Measurements from ENCODE around the gene SLC1A4. TPM values are rescaled to one million over a fixed set of nuclear protein-coding genes. Genes with fewer than 3 reads are reported as not detected.
A peak's percentile ranks its signal among the peaks of the same experiment; 100 is the strongest.

SLC1A4 gene
- total RNA-seq, 1 donor from 2014 or later = 139 TPM

GRCh38 chr2:64987956-64988419 is 1.2 kb upstream of the SLC1A4 start:
- Mint-ChIP-seq H3K27ac (ENCODE audit: unreplicated experiment) (peak overlapping the region; percentile 99), H3K4me3 (ENCODE audit: unreplicated experiment) (peak overlapping the region; percentile 93), H3K36me3 (ENCODE audit: low read depth) (peaks cover 5% of the 10 kb centered on the region), H3K27me3 (ENCODE audit: low read depth) (no peaks in the 10 kb centered on the region), H3K4me1 (ENCODE audit: low read depth) (peaks cover 46% of the 10 kb centered on the region), H3K9me3 (ENCODE audit: low read depth) (no peaks in the 10 kb centered on the region)
- no peak for TF ChIP-seq CTCF (IDR thresholded peaks at IDR 0.05)
- no peak for DNase-seq (ENCODE audit: low spot score)

- H3K4me1 Mint-ChIP-seq (ENCODE audit: low read depth) = peaks cover 52% of the 10 kb centered on the region
- no peaks in the 10 kb centered on the region for H3K27me3 Mint-ChIP-seq (ENCODE audit: low read depth)
- peak overlapping the region; percentile 99 for H3K27ac Mint-ChIP-seq (ENCODE audit: unreplicated experiment)
- peaks cover 5% of the 10 kb centered on the region for H3K36me3 Mint-ChIP-seq (ENCODE audit: low read depth)
- no peaks in the 10 kb centered on the region for H3K9me3 Mint-ChIP-seq (ENCODE audit: low read depth)
- peak; percentile 94 for DNase-seq (ENCODE audit: low spot score)
- peak overlapping the region; percentile 93 for H3K4me3 Mint-ChIP-seq (ENCODE audit: unreplicated experiment)
- peak; percentile 76 for TF ChIP-seq CTCF (IDR thresholded peaks at IDR 0.05)
Measured at GRCh38 chr2:64988420-64989125, 626 bp upstream of the SLC1A4 start.

- Mint-ChIP-seq H3K27me3 (ENCODE audit: low read depth) (no peaks in the 10 kb centered on the region), H3K27ac (ENCODE audit: unreplicated experiment) (peak overlapping the region; percentile 81)
Measured at GRCh38 chr2:64989982-64990614, 899 bp downstream of the SLC1A4 start.

GRCh38 chr2:64990876-64991275 is 1.7 kb downstream of the SLC1A4 start:
- no peak for DNase-seq (ENCODE audit: low spot score)
- H3K27me3 Mint-ChIP-seq (ENCODE audit: low read depth) = no peaks in the 10 kb centered on the region
- H3K9me3 Mint-ChIP-seq (ENCODE audit: low read depth) = no peaks in the 10 kb centered on the region
- H3K36me3 Mint-ChIP-seq (ENCODE audit: low read depth) = peaks cover 7% of the 10 kb centered on the region
- H3K4me1 Mint-ChIP-seq (ENCODE audit: low read depth) = peaks cover 75% of the 10 kb centered on the region
- TF ChIP-seq CTCF (IDR thresholded peaks at IDR 0.05) = no peak
- peak overlapping the region; percentile 92 for H3K4me3 Mint-ChIP-seq (ENCODE audit: unreplicated experiment)
- peak overlapping the region; percentile 81 for H3K27ac Mint-ChIP-seq (ENCODE audit: unreplicated experiment)

More at GRCh38 chr2:64989982-64990614, 899 bp downstream of the SLC1A4 start:
- peak; percentile 88 for DNase-seq (ENCODE audit: low spot score)
- Mint-ChIP-seq H3K4me1 (ENCODE audit: low read depth) (peaks cover 67% of the 10 kb centered on the region), H3K36me3 (ENCODE audit: low read depth) (peaks cover 7% of the 10 kb centered on the region), H3K4me3 (ENCODE audit: unreplicated experiment) (peak overlapping the region; percentile 92), H3K9me3 (ENCODE audit: low read depth) (no peaks in the 10 kb centered on the region)
- TF ChIP-seq CTCF (IDR thresholded peaks at IDR 0.05) = no peak

GRCh38 chr2:64992218-64992617 is 3.0 kb downstream of the SLC1A4 start:
- Mint-ChIP-seq H3K27me3 (ENCODE audit: low read depth) (no peaks in the 10 kb centered on the region), H3K4me1 (ENCODE audit: low read depth) (peaks cover 76% of the 10 kb centered on the region), H3K9me3 (ENCODE audit: low read depth) (no peaks in the 10 kb centered on the region), H3K27ac (ENCODE audit: unreplicated experiment) (peak overlapping the region; percentile 5), H3K4me3 (ENCODE audit: unreplicated experiment) (peak overlapping the region; percentile 92), H3K36me3 (ENCODE audit: low read depth) (peaks cover 7% of the 10 kb centered on the region)
- TF ChIP-seq CTCF (IDR thresholded peaks at IDR 0.05) = no peak
- DNase-seq (ENCODE audit: low spot score) = no peak

Data from chondrocyte (in vitro differentiated cells).